IMR-90 (cell line): ENCODE measurements around the gene ZFHX3.

Source experiments
- CEBPB ChIP-seq: IDR thresholded peaks from 2 replicates; pipeline ENCODE4 v1.6.1; 2012; ENCODE audit warnings: low read depth, low read length, improper control_type of control experiment
- CTCF ChIP-seq: conservative IDR thresholded peaks from 2 replicates; pipeline ENCODE4 v1.5.1; 2012; ENCODE audit warnings: mild to moderate bottlenecking, low read depth, low read length, improper control_type of control experiment
- MAFK ChIP-seq: IDR thresholded peaks from 2 replicates; pipeline ENCODE4 v1.6.1; 2012; ENCODE audit warnings: low read depth, low read length, improper control_type of control experiment
- POLR2A ChIP-seq: IDR thresholded peaks from 2 replicates; pipeline ENCODE4 v1.6.1; 2012; ENCODE audit warnings: mild to moderate bottlenecking, low read depth, low read length
- RAD21 ChIP-seq: IDR thresholded peaks from 2 replicates; pipeline ENCODE4 v1.6.1; 2012; ENCODE audit warnings: low read length, improper control_type of control experiment
- RCOR1 ChIP-seq: IDR thresholded peaks from 2 replicates; pipeline ENCODE4 v1.6.1; 2012; ENCODE audit warnings: mild to moderate bottlenecking, low read length, improper control_type of control experiment; ENCODE audit not compliant: insufficient replicate concordance
- TF ChIP-seq, protein P1 (sequence below): fragments of 150-350 bp; IDR thresholded peaks from 2 replicates; pipeline ENCODE4 v1.6.1; 2016; ENCODE audit warnings: low read depth, mild to moderate bottlenecking, low read length, moderate library complexity, borderline replicate concordance

GRCh38 chr16:72948238-72948829 lies 99.6 kb downstream of the ZFHX3 start:
- TF ChIP-seq CTCF = no peak
- TF ChIP-seq RCOR1 = no peak
- no peak for TF ChIP-seq POLR2A
- no peak for TF ChIP-seq CEBPB
- TF ChIP-seq RAD21 = no peak
- TF ChIP-seq, protein P1, sequence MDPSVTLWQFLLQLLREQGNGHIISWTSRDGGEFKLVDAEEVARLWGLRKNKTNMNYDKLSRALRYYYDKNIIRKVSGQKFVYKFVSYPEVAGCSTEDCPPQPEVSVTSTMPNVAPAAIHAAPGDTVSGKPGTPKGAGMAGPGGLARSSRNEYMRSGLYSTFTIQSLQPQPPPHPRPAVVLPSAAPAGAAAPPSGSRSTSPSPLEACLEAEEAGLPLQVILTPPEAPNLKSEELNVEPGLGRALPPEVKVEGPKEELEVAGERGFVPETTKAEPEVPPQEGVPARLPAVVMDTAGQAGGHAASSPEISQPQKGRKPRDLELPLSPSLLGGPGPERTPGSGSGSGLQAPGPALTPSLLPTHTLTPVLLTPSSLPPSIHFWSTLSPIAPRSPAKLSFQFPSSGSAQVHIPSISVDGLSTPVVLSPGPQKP = no peak
- no peak for TF ChIP-seq MAFK
